CD4-positive, alpha-beta T cell treated with Interleukin-15 for 1 hour (primary cell): ENCODE results near the gene IL34.
"Not testable (repeated sequence)": the region's sequence is repeated elsewhere in the genome, so short reads cannot be mapped to it uniquely, and the experiment has no call there.

Experiments
- DNase-seq: peaks from one replicate; pipeline ENCODE4 v3.0.0-alpha.2; 2020

IL34 gene

DNA sequence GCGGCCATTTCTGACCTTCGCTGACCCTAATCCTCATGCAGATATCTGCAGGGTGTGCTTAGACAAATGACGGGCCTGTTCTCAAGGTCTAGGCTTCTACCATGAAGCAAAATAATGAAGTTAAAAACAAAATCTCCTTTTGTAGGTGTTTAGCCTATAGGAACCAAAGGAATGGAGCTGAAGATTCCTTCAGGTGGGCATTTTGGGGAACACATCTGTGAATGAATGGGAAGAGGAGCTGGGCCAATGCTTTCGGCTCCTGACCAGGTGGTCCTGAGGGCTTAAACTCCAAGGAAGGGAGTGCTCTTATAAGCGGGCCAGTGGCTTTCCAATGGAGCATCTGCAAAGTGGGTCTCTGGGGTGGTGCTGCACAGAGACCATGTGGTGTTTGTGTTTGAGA lies 14.1 kb upstream of the IL34 start:
- no peak for DNase-seq

DNA sequence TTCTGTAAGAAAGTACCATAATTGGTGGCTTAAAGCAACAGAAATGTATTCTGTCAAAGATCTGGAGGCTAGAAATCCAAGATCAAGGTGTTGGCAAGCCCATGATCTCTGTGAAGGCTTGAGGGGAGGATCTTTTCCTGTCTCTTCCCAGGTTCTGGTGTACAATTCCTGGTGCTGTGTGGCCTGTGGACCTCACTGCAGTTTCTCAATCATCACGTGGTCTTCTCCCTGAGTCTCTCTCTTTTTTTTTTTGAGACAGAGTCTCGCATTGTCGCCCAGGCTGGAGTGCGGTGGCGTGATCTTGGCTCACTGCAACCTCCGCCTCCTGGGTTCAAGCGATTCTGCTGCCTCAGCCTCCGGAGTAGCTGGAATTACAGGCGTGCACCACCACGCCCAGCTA lies 12.7 kb upstream of the IL34 start:
- DNase-seq = not testable (repeated sequence)

DNA sequence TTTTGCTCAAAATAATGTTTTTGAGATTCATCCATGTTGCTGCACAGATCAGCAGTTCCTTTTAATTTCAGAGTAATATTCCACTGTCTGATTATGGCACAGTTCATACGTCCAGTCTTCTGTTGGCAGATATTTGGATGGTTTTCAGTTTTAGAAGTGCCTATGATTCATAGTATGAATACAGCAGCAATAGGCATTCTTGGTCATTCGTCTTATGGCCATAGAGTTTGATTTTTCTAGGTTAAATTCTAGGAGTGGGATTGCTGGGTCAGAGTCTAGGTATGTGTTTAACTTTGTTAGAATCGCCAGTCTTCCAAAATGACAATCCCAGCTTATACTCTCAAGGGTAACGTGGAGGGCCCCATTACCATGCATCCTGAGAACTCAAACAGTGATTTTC lies 11.5 kb upstream of the IL34 start:
- DNase-seq = no peak

DNA sequence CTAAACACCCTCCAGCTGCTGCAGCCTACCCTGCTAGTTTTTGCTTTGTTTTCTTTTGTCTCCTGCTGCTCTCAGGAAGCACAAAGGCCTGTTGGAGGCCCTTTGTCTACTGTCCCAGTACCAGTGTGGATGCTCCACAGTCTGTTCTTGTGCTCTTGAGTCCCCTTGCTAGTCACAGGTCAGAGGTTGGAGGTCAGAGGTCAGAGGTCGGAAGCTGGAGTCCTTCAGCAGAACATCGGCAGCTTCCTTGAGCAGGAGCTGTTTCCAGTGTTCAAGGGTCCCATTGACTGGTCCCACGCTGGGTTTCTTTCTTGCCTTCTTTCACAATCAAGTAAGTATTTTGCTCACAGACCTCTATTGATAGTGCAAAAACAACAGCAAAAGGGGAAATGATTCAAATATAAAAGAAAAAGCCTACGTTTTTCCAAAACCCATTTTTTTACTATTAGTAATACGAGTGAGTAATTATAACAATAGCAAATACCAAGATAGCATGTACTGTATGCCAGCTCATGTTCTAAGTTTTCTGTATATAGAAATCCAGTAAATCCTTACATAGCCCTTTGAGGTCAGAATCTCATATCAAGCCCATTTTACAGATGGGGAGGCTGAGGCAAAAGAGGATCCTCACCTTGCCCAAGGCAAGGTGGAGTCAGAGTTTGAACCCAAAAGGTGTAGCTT lies 10.9 kb upstream of the IL34 start:
- DNase-seq = no peak

DNA sequence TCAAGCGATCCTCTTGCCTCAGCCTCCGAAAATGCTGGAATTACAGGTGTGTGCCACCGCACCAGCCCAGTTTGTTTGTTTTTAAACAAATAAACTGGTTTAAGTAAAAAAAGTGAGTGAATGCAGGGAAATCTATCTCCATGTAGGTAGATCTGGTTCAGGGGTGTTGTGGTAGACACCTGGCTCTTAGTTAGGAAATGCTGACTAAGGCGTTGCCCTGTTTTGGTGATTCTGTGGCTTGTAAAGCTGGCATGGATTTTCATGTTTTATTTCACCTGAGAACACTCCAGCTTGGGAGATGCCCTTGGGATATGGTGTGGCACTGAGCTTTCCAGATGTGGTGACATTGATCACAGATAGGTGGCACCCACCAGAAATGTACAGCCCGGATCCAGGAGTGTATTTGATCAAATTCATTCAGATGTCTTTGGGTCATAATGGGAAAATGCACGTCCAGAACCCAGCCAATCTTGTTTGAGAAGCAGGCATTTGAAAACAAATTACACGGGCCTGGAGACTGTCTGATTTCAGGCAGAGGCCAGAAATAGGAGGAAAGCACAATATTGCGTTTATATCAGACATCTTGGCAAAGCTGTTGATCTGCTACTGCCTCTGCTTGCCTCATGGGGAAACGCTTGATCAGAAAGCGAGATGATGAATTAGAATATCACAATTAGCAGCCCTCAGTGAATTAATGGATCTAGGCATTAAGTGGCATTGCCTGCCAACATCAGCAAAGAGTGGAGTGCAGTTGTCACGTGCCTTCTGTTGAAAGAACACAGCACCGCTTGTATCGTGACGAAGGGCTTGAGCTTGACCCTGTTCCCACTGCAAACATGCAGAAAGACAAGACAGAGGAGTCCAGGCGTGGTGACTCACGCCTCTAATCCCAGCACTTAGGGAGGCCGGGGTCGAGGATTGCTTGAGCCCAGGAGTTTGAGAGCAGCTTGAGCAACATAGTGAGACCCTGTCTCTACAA lies 7.3 kb upstream of the IL34 start:
- DNase-seq = no peak

DNA sequence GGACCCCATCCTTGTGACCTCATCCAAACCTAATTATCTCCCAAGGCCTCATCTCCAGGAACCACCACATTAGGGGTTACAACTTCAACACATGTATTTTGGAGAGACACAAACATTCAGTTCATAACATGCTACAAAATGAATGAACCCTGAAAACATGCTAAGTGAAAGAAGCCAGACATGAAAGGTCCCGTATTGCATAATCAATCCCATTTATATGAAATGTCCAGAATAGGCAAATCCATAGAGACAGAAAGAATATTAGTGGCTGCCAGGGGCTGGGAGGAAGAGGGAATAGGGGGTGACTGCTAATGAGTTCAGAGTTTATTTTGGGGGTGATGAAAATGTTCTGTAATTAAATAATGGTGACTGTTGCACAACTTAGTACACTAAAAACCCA lies 3.7 kb upstream of the IL34 start:
- DNase-seq = no peak

DNA sequence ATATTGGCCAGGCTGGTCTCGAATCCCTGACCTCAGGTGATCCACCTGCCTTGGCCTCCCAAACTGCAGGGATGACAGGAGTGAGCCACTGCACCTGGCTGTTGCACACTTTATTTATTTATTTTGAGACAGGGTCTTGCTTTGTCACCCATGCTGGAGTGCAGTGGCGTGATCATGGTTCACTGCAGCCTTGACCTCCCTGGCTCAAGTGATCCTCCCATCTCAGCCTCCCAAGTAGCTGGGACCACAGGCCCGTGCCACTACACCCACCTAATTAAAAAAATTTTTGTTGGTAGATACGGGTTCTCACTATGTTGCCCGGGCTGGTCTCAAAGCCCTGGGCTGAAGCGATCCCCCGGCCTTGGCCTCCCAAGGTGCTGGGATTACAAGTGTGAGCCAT lies 3.1 kb upstream of the IL34 start:
- DNase-seq = not testable (repeated sequence)

DNA sequence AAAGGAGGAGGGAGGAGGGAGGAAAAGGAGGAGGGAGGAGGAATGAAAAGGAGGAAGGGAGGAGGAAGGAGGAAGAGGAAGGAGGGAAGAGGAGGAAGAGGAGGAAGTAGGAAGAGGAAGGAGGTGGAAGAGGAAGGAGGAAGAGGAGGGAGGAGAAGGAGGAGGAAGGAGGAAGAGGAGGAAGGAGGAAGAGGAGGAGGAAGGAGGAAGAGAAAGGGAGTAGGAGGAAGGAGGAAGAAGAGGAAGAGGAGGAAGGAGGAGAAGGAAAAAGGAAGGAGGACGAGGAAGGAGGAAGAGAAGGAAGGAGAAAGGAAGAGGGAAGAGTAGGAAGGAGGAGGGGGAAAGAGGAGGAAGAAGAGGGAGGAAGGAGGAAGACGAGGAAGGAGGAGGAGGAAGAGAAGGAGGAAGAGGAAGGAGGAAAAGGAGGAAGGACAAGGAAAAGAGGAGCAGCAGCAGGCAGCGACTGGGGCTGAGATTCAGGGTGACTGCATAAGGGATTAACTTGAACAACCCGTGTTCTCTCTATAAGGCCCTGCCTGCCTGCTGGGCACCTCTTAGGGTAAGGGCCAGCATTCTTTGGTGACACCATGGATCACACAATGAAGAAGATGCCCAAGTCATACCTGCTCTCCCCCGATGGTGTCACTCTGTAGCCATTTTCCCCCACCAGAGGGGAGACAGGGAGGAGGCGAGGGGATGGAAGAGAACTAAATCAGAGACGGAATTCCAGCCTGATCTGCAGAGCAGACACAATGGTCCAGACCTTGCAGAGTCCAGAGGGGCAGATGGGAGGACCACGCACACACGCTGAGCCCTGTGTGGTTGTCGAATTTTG lies 1.4 kb upstream of the IL34 start:
- DNase-seq = no peak

DNA sequence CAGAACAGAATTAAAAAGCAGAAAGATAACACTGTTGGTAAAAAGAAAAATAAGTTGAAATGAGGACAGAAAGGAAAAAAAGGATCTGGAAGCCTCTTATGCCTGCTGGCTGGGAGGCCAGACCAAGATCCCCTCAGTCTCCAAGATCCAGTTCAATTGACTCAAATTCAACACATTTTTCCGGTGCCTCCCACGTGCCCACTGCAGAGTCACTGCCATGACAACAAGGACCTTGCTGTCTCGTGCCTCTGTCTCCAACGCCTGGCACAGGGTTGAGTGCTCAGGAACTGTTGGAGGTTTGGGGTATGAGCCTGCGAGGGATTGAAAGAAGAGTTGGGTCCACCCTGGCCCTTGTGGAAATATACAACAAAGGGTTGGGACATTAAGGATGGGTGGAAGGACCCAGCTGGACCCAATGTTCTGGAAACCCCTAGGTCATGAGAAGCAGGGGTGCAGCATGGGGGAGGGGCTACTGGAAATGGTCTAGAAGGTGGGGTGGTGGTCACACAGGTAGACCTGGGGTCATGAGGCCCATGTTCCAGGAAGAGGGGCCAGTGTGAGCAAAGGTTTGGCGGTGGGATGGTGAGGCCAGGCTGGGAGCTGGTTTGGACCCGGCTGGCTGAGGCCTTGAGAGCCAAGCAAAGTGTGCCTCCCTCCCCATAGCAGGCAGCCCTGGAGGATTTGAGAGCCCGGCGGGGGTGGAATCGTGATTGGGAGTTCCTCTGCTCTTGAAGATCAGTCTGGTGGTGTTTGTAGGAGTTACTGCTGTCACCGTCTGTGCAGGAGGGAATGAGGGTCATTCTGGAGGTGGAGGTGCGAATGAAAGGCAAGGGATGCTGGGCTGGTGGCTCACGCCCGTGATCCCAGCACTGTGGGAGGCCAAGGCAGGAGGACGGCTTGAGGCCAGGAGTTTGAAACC lies 1.3 kb downstream of the IL34 start:
- no peak for DNase-seq

DNA sequence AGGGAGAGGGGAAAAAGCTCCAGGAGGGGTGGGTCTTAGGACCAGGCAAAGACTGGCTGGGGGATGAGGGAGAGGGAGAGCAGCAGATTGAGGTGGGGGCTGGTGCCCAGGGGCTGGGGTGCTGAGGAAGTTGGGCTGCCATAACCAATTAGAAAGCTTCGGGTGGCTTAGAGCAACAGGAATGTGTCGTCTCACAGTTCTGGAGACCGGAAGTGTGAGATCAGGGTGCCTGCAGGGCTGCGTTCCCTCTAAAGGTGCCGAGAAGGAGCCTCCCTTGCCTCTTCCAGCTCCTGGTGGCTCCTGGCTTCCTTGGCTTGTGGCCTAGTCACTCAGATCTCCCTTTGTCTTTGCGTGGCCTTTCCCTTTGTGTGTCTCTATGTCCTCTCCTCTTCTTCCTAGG lies 2.2 kb downstream of the IL34 start:
- no peak for DNase-seq

DNA sequence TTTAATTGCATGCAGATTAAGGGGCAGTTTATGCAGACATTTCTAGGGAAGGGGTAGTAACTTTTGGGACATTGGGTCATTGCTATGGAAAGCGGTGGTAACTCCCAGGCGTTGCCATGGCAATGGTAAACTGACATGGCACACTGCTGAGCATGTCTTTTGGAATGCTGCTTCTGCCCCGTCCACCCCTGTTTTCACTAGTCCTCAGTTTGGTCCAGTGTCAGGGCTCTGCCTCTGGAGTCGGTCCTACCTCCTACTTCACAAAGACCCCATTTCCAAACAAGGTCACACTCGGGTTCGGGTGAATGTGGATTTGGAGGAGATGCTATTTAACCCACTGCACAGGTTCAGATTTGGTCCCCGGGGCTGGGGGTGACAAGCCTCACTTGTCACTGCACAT lies 2.9 kb downstream of the IL34 start:
- no peak for DNase-seq

DNA sequence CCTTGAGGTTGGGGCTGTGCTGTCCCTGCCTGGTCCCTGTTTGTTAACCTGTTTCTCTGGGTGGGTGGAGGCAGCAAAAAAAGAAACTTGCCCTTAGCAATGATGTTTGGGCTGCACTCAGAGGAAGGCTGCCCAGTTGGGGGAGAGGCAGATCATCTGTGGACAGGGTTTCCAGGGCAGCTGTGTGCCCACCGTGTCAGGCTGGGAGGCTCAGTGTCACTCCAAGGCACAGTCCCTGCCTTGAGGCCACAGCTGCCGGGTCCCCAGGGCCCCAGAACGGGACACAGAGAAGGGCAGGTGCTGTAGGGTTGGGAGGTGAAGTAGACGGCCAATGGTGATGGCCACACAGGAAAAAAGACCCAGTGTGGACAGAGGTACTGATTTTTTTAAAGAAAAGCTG lies 3.9 kb downstream of the IL34 start:
- no peak for DNase-seq

DNA sequence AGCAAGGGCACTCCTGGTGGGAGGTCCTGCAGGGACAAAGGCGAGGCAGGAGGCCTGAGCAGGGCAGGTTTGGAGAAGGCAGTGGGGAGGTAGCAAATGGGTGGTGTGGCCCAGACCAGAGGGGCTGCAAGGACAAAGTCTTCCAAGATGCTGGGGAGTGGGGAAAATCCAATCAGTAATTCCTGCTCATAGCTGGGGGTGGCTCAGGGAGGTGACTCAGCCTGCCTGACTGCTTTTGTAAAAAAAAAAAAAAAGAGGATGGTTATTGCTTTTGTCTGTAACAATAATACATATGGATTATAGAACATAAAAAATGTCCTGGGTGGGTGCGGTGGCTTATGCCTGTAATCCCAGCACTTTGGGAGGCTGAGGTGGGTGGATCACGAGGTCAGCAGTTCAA lies 5.2 kb downstream of the IL34 start:
- no peak for DNase-seq

DNA sequence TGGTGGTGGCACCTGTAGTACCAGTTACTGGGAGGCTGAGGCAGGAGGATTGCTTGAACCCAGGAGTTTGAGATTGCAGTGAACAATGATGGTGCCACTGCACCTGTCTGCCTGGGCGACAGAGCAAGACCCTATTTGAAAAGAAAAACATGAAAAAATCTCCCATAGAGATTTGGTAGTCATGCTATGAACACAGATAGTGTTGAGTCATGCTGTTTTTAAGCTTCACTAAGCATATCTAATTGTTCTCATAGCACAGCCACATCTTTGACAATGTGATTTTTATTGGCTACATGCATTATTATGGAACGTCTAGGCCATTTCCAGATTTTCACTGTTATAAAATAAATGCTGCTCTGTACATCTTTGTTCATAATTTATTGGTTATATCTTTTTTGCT lies 6.0 kb downstream of the IL34 start:
- no peak for DNase-seq

DNA sequence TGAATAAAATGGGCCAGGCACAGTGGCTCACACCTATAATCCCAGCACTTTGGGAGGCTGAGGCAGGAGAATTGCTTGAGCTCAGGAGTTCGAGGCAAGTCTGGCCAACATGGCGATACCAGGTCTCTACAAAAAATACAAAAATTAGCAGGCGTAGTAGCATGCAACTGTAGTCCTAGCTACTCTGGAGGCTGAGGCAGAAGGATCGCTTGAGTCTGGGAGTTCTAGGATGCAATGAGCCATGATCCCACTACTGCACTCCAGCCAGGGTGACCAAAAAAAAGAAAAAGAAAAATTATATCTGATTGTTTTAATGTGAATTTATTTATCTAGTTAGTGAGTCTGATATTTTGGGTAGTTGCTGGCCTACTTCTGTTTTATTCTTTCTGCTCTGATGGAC lies 7.0 kb downstream of the IL34 start:
- DNase-seq = no peak

DNA sequence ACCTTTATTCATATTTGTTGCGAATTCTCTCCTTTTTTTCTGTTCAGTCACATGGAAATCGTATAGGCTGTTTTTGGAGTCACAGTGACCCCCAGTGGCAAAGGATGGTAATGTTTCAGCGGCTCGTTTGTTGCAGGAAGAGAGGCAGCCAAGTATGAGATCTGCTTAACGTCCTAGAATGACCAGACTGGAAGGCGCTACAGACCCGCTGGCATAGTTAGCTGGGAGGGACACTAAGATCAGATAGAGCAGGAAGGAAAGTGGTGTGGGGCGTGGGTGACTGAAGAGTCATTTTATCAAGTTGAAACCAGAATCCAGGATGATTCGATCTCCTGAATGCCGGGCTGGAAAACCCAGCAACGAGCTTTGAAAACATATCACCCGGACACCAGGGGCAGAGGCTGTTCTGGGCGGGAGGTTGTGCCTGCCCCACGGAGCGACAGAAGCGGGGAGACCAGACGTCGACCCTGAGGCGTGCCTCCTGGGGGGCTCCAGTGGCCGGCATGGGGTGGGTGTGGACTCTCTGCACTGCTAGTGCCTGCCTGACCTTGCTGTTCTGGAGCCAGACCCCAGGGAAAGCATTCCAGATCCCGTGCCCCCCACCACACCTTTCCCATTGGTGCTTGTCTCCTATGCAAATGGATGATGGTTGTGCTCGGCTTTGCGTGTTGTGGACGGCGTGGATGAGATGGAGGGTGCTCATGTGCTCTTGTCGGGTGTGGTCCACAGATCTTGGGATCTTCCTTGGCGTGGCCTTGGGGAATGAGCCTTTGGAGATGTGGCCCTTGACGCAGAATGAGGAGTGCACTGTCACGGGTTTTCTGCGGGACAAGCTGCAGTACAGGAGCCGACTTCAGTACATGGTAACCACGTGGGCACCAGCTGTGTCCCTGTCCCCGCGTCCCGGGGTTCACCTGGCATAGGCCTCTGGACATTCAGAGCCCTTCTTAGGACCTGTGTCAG lies 7.7 kb downstream of the IL34 start:
- DNase-seq = peak; percentile 63

DNA sequence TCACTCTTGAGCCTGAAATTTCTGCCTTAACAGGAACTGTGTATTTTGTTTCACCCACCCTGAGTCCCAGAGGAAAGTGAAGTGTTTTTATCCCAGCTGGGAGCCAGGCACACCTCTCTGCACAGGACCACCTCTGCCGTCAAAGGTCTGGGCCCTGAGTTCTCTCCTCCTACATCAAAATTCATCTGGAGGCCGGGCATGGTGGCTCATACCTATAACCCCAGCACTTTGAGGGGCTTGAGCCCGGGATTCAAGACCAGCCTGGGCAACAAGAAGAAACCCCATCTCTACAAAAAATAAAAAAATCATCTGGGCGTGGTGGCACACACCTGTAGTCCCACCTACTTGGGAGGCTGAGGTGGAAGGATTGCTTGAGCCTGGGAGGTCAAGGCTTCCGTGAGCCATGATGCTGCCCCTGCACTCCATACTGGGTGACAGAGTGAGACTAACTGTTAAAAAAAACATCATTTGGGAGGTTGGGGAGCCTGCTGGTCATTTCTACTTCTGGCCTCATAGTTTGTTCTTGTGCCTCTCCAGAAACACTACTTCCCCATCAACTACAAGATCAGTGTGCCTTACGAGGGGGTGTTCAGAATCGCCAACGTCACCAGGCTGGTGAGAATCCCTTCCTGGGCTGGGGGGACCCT lies 9.8 kb downstream of the IL34 start:
- no peak for DNase-seq

DNA sequence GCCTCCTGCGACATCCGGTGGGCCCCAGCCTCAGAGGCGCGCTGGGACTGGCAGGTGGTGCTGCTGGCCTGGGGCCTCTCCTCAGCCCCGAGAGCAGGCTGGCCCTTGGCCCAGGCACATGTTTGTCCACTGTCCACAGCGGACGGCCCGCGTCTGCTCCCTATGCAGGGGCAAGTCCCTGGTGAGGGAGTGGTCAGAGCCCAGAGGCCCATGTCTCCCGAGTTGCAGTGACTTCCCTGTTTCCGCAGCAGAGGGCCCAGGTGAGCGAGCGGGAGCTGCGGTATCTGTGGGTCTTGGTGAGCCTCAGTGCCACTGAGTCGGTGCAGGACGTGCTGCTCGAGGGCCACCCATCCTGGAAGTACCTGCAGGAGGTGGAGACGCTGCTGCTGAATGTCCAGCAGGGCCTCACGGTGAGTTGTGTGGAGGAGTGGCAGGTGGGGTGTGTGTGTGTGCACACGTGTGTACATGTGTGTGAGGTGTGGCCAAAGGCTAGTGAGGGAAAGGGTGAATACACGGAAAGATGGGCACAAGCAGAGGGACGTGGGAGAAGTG lies 10.4 kb downstream of the IL34 start:
- DNase-seq = no peak

DNA sequence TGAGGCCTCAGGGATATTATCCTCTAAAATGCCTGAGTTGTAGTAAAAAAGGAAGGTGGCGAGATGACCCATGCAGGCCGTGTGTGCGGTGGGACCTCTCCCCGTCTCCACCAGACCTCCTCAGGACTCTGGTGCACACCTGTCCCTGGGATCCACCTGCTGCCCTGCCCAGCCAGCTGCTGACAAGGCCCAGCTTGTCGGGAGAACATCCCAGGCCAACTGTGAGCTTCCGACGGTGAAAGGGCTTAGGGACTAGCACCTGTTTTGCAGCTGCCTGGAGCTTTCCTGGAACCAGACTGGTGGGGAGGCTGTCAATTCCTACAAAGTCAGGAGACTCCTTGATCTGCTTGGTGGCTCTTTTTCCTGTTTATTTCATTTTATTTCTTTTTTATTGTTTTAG lies 11.6 kb downstream of the IL34 start:
- no peak for DNase-seq

DNA sequence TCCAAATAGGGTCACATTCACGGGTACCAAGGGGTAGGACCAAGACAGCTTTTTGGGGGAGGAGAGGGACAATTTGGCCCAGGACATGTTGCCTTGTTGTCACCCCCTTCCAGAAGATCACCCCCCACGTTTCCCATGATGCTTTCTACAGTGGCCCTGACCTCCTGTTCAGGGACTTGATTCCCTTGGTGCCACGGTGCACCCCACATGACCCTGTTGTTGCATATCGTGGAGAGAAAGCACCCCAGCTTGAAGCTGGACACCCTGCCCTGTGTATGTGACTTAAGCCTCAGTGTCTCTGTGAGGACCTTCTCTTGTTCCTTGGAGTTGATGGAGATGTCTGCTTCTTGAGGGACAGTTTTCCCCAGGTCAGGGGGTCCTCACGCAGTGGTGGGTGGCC lies 12.6 kb downstream of the IL34 start:
- no peak for DNase-seq
